Left forelimb (tissue), 1 donor: ENCODE measurements around the gene METRNL.
"Not testable (repeated sequence)": the region's sequence is repeated elsewhere in the genome, so short reads cannot be mapped to it uniquely, and the experiment has no call there.

Experiments
- DNase-seq: peaks from one replicate; pipeline ENCODE4 v3.0.0-alpha.2; 2018; ENCODE audit warnings: low spot score

Gene METRNL

DNA sequence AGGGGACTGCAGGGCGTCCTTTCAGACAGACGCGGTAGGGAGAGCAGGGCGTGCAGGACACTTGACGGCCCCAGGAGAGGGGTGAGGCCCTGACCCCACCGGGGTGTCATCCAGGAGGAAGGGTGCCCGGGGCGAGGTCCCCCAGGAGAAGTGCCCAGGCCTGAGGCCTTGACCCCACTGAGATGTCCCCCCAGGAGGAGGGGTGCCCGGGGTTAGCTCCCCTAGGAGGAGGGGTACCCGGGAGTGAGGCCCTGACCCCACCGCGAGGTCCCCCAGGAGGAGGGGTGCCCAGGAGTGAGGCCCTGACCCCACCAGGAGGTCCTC lies 27.2 kb upstream of the METRNL start:
- DNase-seq: no peak

DNA sequence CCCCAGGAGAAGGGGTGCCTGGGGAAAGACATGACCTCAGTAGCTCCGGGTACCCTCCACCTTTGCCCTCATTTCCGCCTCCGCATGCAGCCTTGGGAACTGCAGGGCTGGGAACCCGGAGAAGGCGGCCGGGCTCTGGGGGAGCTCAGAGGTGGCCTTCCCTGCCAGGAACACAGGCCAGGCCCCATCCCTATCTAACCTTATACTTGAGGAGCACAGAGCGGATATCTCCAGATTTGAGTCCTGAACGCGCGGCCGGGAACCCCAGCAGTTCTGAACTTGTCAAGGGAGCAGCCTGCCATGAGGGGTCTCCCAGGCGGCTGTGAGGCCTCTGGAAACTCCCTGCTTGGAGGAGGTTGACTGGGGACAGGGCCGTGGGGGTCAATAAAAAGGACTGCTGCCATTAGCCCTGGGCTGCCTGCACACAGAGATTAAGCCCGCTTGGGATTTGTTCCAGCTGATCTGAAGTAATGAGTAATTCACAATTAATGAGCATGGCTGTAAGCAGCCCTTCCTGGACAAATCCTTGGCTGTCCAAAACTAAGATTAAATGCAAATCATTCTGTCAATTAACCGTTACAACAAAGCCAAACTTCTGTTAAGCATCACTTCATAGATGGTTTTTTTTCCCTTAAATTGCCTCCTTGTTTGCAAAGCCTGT lies 26.3 kb upstream of the METRNL start:
- peak; percentile 55 for DNase-seq

DNA sequence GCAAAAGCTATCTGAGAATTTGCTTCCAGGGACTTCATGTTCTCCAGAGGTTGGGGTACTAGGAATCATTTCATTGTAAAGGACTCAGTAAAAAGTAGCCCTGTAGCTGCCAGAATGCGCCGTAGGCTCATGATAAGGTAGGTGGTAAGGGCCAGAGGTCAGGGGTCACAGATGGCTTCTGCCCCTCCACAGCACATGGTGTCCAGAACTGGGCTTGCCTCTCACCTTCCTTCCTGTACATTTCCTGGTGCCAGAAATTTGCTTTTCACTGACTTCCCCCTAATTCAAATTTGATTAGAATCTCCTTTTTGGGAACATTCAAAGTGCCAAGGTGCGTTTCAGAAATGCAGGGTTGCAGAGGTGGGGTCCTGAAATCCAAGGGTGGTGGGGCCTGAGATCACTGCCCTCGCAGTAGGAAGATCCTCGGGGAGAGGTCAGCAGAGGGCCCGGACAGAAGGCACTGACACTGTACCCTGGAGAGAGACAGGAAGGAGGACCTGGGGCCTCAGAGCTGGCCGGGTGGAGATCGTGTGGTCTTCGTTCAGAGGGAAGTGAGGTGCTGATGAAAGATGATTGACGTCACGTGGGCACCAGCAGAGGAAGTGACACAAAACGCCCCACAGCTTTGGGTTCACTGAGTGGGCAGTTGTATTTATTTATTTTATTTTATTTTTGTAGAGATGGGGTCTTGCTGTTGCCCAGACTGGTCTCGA lies 25.5 kb upstream of the METRNL start:
- peak; percentile 60 for DNase-seq

DNA sequence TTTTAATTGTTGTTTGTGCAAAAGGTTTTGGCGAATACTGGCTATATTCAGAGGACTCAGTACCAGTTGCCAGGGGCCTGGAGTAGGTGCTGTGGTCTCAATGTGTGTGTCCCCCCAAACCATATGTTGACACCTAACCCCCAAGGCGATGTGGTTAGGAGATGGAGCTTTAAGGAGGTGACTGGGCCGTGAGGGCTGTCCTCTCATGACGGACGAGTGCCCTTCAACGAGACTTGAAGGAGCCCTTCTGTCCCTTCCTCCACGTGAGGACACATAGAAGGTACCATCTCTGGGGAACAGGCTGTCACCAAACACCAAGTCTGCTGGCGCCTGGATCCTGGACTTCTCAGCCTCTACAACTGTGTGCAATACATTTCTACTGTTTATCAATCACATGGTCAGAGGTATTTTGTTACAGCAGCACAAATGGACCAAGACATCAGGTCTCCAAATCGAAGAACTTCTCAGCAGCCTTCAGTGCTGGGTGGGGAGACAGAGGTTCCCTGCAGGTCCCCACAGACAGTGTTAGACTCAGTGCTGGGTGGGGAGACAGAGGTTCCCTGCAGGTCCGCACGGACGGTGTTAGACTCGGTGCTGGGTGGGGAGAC lies 24.8 kb upstream of the METRNL start:
- no peak for DNase-seq

DNA sequence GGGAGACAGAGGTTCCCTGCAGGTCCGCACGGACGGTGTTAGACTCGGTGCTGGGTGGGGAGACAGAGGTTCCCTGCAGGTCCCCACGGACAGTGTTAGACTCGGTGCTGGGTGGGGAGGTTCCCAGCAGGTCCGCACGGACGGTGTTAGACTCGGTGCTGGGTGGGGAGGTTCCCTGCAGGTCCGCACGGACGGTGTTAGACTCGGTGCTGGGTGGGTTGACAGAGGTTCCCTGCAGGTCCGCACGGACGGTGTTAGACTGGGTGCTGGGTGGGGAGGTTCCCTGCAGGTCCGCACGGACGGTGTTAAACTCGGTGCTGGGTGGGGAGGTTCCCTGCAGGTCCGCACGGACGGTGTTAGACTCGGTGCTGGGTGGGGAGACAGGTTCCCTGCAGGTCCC lies 24.2 kb upstream of the METRNL start:
- not testable (repeated sequence) for DNase-seq

DNA sequence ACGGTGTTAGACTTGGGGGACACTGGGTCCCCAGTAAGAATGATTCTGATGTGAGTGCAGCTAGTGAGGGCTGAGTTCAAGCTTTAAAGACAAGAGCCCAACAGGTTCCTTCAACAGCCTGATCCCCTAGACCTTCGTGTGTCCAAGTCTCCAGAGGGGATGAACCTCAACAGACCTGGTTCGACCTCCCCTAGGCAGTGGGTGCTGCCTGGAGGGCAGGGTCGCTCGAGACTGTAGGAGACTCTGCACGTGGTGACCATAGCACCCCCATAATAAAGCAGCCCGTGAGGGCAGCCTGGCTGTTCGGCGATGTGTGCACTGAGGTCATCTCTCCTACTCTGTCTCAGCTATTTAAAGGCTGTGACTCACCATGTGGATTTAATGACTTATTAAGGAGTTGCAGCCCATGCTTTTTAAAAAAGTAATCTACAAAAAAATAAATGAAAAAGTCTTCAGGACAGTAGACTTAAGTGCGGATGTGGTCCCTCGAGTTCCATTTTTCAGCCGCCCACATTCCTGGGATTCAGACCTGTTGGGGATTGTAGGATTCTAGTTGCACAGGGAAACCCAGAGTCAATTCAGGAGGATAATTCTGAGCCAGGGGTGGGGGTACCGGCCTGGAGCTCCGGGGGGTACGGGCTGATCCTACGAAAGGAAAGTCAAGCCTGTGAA lies 23.4 kb upstream of the METRNL start:
- DNase-seq: no peak

DNA sequence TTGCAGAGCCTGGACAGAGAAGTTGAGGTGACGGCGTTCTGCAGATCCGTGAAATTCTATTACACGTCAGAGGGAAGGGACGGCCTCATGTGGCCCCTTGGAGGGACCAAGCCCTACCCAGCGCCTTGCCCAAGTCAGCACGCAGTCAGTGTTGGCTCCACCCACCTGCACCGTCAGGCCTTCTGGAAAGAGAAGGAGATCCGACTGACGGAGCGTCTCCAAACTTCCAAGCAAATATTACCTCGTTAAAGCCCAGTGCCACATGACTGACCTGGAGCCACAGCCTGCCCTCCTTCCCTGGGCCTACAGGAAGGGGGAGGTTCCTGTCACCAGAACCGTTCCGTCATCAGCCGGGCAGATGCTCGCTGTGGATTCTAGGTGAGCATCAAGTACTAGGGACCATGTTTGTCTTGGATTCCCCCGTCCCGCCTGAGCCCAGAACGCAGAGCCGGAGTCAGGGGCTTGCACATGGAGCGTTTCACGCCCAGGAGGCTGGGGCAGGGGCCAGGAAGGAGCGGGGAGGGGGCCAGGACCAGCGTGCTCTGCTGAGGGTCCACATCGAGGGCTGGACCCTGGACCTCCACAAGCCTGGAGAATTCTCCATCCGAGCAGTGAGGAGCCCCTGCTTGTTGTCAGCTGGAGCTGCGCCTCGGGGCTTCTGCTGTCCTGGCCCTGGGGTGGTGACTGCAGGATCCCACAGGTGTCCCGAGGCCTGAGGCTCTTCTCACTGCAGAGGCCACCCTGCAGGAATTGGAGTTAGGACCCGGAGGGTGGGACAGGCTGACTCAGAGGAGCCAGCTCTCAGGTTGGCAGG lies 22.6 kb upstream of the METRNL start:
- DNase-seq: no peak

DNA sequence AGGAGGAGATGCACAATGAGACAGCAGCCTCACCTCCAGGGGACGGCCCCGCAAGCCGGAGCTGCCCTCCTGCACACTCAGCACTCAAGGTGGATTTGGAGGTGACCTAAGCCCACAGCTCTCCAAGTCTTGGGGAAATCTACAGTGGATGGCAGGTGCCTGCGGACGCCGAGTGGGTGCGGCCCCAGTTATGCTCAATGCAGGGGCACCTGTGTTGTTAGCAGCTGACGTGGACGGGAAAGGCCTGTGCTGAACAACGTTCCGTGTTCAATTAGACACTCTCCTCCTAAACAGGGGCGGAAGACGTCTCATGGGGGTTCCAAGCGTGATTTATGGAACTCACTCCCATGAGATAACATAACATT lies 22.0 kb upstream of the METRNL start:
- DNase-seq: no peak

DNA sequence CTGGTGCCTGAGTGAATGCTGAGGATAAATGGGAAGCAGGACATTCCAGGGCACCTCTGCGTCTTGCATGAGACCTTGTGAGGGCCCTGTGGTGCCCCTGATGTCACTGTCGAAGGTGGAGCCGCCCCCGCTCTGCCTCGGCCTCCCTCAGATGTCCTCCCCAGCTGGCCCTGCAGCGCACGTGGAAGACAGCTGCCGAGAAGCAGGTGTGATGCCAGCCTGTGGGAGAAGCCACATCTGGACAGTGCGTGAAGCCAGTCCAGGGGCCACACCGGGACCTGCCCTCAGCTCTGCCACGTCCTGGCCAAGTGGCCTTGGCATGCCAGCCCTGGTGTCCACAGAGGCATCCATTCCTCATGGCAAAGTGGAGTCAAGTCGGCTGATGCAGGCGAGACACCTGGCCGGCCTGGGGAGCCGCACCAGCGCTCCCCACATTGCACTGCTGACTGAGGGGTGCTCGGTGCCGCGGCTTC lies 21.6 kb upstream of the METRNL start:
- DNase-seq: peak; percentile 63

DNA sequence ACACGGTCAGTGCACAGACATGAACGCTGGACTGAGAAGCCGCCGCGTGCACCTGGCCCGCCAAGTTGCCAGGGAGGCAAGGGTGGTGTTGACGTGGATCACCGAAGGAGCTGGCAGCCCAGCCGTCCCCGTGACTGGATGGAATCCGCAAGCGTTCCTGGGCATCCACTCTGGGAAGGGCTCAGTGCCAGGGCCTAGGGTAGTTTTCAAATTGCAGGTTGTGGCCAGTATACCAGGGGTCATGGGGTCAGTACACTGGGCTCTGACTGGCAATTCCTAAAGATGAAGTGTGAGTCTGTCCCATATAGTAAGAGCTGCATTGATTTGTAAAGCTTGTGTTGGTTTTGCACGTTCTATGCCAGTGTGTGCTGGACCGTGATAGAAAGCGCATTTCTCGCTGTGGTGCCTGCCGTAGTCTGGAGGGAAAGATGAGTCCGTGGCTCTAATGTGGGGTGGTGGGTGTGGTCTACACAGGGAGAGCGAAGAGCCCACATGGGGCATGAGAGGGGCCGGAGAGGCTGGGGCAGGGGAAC lies 21.1 kb upstream of the METRNL start:
- DNase-seq: peak; percentile 62

DNA sequence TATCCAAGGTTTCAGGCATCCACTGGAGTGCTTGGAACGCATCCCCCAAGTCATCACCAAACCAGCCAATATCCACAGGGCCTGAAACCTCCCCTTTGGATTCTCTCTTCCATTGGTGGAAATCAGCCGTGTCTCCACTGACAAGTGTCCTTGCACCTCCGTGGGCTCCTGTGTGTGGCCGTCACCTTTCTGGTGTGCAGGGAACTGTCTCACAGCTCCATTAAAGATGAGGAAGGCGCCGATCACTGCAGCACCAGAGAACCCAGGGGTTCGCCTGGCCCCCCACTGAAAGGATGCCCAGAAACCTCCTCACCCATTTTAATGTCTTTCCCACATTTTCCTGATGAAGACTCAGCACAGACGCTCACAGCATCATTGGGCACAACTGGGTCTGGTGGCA lies 17.8 kb upstream of the METRNL start:
- no peak for DNase-seq

DNA sequence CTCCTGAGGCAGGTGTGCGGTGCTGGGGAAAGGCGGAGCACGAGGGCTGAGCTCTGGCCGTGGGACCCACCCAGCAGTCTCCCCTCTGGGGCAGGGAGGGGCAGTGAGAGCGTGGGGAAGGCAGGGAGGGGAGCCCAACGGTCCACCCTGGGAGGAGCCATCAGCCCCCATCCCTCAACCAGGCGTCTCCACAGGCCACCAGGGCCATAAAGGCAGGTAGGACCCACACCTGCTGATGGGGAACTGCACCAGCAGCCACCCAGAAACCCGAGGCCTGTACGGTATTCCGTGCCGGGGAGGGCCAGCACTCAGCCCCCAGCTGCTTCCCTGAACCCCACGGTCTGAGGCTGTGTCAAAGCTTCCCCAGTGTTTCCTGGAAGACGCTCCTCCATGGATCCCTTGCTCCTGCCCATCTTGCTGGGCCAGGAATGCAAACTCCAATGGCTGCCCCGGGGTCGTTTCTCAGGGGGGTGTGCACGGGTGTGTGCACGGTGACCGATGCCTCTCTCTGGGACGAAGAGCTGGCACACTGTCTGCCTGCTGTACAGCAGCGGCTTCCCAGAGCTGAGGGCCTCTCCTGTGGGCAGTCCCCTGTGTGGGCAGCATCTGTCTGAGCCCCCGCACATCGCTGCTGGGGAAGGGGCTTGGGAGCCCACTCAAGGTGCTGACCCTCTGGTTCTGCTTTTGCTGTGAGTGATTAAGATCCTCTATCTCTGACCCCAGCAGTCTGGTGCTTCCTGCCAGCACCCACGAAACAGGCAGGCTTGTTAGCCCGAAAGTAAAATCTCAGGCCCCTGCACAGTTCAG lies 17.2 kb upstream of the METRNL start:
- no peak for DNase-seq

DNA sequence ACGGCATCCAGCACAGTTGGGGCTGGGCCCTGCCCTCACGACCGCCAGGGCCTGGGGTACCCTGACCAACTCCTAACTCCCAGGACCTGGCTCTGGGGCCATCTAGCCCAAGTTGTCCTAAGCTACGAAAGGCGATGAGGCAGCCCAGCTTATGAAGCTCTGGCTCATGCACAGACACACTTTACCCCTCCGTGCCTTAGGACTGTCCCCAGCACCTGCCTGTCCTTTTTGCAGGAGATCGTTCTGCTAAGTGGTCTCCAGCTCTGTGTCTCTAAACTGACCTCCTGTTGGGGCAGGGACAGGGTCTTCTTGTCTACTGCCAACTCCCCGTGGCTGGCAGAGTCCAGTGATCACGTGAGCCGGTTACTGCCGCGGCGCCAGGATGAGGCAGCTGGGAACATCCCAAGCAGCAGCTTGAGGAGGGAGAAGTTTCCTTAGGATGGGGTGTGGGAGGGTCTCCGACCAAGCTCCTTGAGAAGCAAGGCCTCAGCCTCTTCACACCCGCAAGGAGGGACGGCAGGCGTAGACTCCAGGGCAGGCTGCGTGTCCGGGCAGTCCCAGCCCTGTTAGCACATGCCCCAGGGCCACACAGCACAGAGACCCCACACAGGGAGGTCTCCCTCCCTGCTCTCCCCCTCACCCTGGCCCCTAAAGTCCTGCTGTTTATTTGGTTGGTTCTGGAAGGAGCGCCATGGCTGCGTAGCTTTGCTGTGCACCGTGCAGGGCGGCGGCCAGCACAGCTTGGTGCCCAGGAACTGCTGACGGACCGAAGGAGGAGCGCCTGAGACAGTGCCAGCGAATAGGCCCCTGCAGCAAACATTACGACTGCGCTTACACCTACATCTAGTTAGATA lies 16.4 kb upstream of the METRNL start:
- DNase-seq: peak; percentile 57

DNA sequence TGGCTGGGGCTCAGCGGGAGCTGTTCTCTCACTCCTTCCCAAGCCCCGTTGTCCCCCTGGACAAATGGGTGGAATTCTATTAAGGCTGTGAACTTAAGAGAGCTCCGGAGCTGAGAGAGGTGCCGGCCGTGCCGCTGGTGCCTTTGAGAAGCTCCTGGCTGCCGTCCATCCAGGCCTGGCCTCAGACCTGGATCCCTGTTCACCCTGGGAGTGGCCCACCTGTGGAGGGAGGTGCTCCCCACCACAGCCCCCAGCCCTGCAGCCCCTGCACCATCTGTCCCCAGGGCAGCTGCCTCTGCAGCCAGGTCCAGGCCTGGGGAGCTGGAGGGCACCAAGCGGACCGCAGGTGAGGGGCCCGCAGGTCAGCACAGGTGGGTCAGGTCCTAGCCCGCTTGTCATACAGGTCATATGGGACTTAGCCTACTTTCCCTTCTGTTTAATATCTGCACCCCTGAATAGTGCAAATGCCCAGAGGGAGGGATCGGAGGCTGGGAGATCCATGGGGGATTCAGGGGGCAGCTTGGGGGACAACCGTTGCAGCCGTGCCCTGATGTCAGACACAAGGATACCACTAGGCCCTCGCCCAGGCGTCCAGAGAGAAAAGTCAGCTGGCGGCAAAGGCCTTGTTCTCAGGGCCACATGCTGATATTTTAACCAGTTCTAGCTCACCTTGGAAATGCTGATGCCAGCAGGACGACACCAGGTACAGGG lies 15.2 kb upstream of the METRNL start:
- DNase-seq: no peak

DNA sequence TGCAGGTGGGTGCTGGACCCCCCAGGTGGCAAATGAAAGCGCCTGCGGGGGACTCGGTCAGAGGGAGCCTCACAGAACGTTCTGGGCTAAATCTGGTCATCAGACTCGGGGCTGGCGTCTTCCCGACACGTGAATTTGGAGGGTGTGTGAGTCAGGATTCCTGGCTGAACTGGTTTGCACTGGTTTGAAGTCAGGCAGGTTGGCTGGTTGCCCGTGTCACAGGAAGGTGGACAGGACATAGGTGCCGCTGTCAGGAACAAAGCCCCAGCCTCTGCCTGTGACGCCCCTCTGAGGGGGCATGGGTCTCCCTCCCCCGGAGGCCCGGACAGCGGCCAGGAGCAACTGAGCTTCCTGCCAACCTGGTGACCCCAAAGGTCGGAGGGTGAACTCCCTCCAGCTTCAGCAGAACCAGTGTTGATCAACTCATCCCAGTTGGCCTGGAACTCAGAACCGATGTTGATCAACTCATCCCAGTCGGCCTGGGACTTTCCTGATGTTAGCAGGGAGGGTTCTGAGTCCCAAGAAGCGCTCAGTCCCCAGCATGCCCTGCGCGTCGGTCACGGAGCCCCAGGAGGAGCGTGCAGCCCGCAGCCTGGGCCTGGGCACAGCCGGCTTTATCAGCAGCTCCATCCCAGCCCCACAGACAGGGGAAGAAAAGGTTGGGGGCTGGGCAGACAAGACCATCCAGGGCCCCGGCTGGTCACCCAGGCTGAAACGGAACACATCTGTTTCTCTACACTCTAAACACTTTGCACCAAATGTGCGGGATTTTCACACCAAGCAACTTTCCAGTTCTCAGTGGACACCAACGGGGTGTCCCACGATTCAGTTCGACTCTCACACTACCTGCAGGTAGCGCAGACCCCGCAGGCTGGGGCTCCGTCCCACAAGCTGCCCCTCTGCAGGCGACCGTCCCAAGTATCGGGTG lies 14.4 kb upstream of the METRNL start:
- DNase-seq: no peak

DNA sequence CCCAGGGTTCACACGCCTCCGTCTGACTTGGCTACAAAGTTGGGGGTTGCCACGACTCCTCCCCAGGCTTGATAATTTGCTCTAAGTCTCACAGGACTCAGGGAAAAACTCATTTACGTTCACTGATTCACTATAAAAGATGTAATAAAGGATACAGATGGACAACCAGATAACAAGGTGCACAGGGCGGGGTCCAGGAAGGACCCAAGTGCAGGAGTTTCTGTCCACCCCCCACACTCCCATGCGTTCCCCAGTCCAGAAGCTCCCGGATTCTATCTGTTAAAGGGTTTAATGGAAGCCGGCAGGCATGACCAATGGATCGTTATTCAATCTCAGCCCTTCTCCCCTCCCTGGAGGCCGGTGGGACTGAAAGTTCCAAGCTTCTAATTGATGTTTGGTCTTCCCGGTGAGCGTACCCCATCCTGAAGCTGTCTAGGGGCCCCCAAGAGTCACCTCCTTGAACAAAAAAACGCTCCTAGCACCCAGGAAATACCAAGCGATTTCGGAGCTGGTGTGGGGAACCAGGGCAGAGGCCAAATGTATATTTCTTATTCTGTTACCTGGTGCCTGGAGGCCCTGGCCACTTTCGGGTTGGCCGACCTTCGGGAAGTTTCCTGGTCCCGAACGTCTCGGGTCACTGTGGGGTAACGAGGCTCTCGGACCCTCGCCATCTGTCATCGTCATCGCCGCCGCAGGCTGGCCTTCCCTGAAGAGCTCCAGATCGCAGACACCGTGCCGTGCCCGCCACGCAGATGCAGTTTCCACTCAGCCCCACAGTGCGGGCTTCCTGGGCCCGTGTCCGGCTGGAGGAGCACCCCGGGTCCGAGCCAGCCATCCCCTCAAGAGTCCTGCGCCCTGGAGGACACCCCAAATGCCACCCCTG lies 13.5 kb upstream of the METRNL start:
- no peak for DNase-seq

DNA sequence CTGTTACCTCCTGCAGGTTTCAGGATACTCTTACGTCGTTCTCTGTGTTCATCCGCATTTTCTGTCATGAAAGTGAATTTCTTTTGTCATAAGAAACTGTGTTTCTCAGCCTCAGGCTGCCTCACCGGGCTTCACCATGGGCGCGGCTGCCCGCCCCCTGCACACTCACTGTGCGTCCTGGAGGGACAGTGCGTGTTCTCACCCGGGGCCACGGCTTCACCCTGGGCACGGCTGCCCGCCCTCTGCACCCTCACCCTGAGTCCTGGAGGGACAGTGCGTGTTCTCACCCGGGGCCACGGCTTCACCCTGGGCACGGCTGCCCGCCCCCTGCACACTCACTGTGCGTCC lies 12.9 kb upstream of the METRNL start:
- not testable (repeated sequence) for DNase-seq
